LNCAP (cell line): ENCODE results near the gene TIMP1.

Experiments
- TF ChIP-seq, protein P1 (sequence below): fragments of 450-650 bp; IDR thresholded peaks from 2 replicates; pipeline ENCODE4 v1.5.1; 2017; ENCODE audit warnings: mild to moderate bottlenecking

The TIMP1 gene

DNA sequence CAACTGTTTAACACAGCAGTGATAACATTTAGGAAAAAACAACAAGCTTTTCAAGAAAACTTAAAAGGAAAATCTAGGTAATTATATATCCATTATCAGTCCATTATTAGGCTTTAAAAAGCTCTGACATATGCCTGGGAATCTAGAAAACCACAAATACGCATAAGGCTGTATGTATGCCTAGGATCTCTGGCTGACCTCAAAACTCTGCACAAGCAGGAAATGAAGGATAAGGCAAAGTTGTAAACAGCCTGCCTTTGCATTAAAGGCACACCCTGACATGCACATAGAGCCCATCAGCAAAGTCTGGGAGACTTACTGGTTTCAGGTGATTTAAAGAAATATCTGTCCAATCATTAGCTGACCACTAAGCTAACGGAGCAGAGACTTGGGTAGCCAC is 14.0 kb downstream of the TIMP1 start:
- TF ChIP-seq, protein P1, sequence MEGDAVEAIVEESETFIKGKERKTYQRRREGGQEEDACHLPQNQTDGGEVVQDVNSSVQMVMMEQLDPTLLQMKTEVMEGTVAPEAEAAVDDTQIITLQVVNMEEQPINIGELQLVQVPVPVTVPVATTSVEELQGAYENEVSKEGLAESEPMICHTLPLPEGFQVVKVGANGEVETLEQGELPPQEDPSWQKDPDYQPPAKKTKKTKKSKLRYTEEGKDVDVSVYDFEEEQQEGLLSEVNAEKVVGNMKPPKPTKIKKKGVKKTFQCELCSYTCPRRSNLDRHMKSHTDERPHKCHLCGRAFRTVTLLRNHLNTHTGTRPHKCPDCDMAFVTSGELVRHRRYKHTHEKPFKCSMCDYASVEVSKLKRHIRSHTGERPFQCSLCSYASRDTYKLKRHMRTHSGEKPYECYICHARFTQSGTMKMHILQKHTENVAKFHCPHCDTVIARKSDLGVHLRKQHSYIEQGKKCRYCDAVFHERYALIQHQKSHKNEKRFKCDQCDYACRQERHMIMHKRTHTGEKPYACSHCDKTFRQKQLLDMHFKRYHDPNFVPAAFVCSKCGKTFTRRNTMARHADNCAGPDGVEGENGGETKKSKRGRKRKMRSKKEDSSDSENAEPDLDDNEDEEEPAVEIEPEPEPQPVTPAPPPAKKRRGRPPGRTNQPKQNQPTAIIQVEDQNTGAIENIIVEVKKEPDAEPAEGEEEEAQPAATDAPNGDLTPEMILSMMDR = no peak

DNA sequence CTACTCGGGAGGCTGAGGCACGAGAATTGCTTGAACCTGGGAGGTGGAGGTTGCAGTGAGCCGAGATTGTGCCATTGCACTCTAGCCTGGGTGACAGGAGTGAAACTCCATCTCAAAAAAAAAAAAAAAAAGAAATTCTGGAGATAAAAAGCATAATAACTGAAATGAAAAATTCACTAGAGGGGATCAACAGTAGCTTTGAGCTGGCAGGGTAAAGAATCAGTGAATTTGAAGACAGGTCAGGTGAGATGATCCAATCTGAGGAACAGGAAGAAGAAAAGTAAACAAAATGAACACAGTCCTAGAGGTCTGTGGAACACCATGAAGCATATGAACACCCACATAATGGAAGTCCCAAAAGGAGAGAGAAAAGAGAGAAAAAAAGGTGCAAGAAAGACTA is 15.0 kb downstream of the TIMP1 start:
- TF ChIP-seq, protein P1 = no peak

DNA sequence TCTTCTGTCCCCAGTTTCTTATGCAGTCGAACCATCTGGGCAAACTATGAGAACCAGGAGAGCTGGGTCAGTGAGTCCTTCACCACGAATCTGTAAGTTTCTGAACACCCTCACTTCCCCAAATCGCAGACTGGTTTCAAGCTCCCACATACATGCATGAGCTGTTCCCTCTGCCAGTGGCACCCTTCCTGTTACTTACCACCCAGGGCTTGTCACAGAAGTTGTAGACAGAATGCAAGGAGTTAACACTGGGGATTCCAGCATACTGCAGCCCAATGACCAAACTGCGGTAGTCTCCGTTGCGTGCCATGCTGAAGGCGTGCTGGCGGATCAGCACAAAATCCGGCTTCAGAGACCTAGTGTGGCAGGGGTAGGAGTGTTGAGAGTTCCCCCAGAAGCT is 22.8 kb downstream of the TIMP1 start:
- TF ChIP-seq, protein P1 = no peak

DNA sequence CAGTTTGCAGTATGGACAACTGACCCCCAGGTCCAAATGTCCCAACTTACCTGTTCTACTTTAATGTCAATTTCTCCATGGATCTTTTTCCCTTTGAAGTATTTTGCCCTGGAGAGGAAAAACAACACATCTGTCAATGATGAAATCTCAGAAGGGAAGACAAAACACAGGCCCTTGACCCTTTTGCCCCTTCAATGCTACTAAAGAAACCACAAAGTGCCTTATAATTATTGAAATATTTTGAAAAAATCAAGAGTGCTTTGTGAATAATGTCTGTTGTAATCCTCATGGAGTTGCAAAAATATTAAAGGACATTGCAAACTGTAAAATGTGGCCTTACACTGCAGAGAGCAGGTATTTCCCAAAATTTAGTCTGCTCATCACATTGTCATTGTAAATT is 24.9 kb downstream of the TIMP1 start:
- TF ChIP-seq, protein P1 = no peak

DNA sequence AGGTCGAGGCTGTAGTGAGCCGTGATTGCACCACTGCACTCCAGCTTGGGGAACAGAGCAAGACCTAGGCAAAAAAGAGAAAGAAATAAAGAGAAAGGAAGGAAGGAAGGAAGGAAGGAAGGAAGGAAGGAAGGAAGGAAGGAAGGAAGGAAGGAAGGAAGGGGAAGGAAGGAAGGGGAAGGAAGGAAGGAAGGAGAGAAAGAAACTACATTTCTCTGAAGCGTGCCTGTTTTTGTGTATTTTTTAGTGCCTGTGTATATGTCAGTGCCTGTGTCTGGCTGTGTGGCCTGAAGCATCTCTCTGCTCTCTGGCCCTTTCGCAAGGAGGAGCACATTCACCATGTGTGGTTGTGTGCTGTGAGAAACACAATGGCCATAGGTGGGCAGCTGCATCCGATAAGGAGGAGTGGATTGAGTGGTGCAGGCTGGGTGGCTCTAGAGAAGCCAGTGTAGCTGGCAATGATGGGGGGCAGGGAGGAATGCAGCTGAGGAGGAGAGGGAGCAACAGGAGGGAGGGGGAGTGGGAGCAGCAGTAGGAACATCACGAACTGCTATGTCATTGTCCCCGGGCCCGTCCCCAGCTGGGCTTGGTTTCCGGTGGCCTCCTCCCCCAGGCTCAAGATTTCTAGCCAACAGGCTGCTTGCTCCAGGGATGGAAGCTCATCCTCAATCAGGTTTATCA is 26.0 kb downstream of the TIMP1 start:
- TF ChIP-seq, protein P1 = no peak

DNA sequence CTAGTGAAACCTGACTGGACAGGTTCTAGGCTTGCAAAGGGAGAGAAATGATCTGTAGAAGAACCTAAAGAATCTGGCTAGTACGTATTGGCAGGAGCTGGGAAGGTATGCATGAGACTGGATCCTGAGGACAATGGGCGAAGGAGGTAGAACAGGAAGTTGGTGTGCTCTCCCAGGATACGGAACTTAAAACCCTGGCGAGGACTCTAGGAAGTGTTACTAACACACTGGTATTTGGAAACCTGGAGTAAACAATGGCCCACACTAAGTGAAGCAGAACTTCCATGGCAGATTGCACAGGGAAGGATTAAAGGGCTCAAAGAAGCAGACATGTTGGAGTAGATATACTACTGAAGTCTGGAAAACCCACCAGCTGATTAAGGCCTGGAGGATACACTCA is 28.3 kb downstream of the TIMP1 start:
- TF ChIP-seq, protein P1 = no peak

DNA sequence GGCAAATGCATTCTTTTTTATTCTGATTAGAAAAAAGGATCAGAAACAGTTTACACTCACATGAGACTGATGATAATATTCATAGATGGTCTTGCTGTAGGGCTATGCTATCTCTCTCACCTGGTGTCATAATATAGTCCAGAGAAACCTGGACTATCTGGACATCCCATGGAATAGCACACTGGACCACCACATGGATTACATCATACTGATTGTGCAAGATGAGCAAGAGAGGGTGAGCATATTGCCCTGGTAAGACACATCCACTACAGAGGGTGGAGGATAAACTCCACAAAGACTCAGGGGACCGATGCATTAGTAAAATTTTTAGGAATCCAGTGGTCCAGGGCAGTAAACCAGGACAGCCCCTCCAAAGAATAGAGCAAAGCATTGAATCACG is 29.3 kb downstream of the TIMP1 start:
- TF ChIP-seq, protein P1 = no peak

DNA sequence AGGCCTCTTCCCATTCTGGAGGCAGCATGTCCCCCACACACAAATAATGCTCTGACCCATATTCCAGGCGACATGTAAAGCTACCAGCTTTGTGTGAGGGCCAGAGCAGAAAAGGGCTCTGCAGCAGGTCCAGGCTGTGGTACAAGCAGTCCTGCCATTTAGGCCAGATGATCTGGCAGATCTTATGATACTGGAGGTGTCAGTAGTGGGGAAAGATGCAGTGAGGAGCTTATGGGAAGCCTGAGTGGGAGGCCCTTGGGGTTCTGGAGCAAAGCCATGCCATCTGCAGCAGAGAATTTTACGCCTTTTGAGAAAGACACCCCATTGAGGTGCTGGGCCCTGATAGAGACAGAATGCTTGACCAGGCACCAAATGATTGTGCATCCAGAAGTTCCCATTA is 29.7 kb downstream of the TIMP1 start:
- TF ChIP-seq, protein P1 = no peak
